Stomach (tissue), 9 donors: ENCODE data around the gene CAPZB. TPM values are rescaled to one million over a fixed set of nuclear protein-coding genes. Genes with fewer than 3 reads are reported as not detected.

Experiments
- DNase-seq, 2 donors: peaks; one replicate each; pipeline versions ENCODE4 v3.0.0 to v3.0.0-alpha.2; 2013 to 2019
- H3K27ac ChIP-seq, 5 donors: fragments of 200-600 bp in 4 of 5; sonication (generic) in 4 of 5; one replicate each; pipeline ENCODE4 v1.5.1; 2013 to 2019; ENCODE audit warnings: mild to moderate bottlenecking in 1 of 5, moderate library complexity in 1 of 5
- H3K27me3 ChIP-seq, 3 donors: fragments of 200-600 bp; sonication (generic); one replicate each; pipeline ENCODE4 v1.5.1; 2017 to 2019; ENCODE audit warnings: mixed run types in 1 of 3
- H3K36me3 ChIP-seq, 4 donors: fragments of 200-600 bp; sonication (generic); 1 replicate in 3 of 4; 2 replicates in 1 of 4; pipeline ENCODE4 v1.5.1; 2016 to 2019
- H3K4me1 ChIP-seq, 4 donors: fragments of 200-600 bp; sonication (generic); one replicate each; pipeline ENCODE4 v1.5.1; 2016 to 2019
- H3K4me3 ChIP-seq, 4 donors: fragments of 200-600 bp; sonication (generic) in 3 of 4; one replicate each; pipeline ENCODE4 v1.5.1; 2016 to 2019; ENCODE audit warnings: mild to moderate bottlenecking in 1 of 4
- H3K9me3 ChIP-seq, 4 donors: fragments of 200-600 bp; sonication (generic); one replicate each; pipeline ENCODE4 v1.5.1; 2016 to 2019
- CTCF ChIP-seq, 7 experiments: fragments of 450-650 bp in 4 of 7; fragments of 200-600 bp in 3 of 7; sonication (generic) in 3 of 7; IDR thresholded peaks; one replicate each; pipeline ENCODE4 v1.5.1; 2016 to 2019; ENCODE audit warnings: antibody characterized with exemption in 7 of 7, control low read depth in 2 of 7, mild to moderate bottlenecking in 1 of 7
- EP300 ChIP-seq: sonication (generic); formaldehyde crosslinking; IDR thresholded peaks from one replicate; pipeline ENCODE4 v1.6.1; 2017; ENCODE audit warnings: antibody characterized with exemption
- POLR2A ChIP-seq, 4 donors: fragments of 450-650 bp; IDR thresholded peaks; one replicate each; pipeline ENCODE4 v1.6.1; 2016; ENCODE audit warnings: antibody characterized with exemption in 4 of 4, control low read depth in 2 of 4, mild to moderate bottlenecking in 1 of 4, moderate library complexity in 1 of 4
- POLR2AphosphoS5 ChIP-seq, 3 donors: sonication (generic); formaldehyde crosslinking; IDR thresholded peaks; one replicate each; pipeline ENCODE4 v1.6.1; 2016; ENCODE audit warnings: antibody characterized with exemption in 3 of 3
- WGBS, 5 donors: extraction: QIAGEN DNeasy Blood & Tissue Kit in 3 of 5; methylation state at CpG; one replicate each; pipeline versions ENCODE4 v1.1.5 to v1.1.7; 2013 to 2018; 5-methylcytosine and 5-hydroxymethylcytosine counted together
- intact Hi-C: fragments of 100-400 bp; cut with DNase I; formaldehyde crosslinking; loops from one replicate; pipeline ENCODE4 v1.15.1; 2023; ENCODE audit warnings: low total_unique reads
- polyA plus RNA-seq, 3 donors: library from polyadenylated mRNA; stranded (reverse); fragments of 200-250 nt; gene quantifications; one replicate each; pipeline ENCODE4 v1.2.3, GENCODE V29; 2013
- total RNA-seq, 5 donors: library from RNA; depleted of rRNA; stranded (reverse); fragments of >200 nt; gene quantifications; one replicate each; pipeline versions ENCODE4 v1.1.0 to v1.2.3, GENCODE V29; 2014 to 2016
- donor health status: healthy with polysubstance abuse.
- donor health status: Bipolar disorder and iron deficiency.
- donor health status: healthy.

CAPZB gene
- total and polyA plus RNA-seq, 8 donors = 84.9 to 345 (median 155) TPM

DNA sequence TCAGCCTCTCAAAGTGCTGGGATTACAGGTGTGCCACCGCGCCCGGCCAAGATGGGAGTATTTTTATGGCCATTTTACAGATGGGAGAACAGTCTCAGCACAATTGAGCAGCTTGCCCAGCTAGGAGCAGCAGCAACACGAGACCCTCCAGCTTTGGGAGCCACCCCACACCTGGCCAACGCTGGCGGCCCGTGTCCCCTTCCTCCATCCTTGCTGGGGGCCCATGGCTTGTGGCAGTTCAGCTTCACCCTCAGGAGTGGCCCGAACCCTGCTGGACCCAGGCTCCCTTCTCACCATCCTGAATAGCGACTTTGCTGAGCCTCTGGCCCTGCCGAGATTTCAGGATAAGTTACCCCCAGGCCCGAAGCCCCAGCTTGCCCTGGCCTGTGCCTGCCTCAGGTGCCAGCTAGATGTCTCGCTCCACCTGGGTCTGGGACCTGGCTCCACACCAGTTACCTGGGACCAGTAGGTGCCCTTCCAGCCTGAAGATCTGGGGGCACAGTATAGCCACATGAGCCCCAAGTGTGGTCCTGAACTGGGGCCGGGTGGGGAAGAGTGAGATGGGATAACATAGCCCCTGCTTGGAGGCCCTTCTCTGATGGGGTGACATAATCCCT, 154.0 kb downstream of the CAPZB start:
- no peaks in the 10 kb centered on the region for H3K27me3 ChIP-seq
- H3K4me1 ChIP-seq = no peaks in the 10 kb centered on the region
- H3K27ac ChIP-seq = no peak overlapping the region
- WGBS, 5 donors = 83 to 93% (median 88%) methylated on average over 9 to 13 of the region's 13 CpGs
- intact Hi-C loops = no loop called here
- H3K36me3 ChIP-seq = peaks cover 14 to 50% (median 42%) of the 10 kb centered on the region in 4 donors
- no peak overlapping the region for H3K4me3 ChIP-seq
- TF ChIP-seq POLR2A (IDR thresholded peaks at IDR 0.05) (no peak), EP300 (no peak), POLR2AphosphoS5 (IDR thresholded peaks at IDR 0.05) (no peak), CTCF (IDR thresholded peaks at IDR 0.05) (no peak)
- no peak for DNase-seq
- H3K9me3 ChIP-seq = no peaks in the 10 kb centered on the region

DNA sequence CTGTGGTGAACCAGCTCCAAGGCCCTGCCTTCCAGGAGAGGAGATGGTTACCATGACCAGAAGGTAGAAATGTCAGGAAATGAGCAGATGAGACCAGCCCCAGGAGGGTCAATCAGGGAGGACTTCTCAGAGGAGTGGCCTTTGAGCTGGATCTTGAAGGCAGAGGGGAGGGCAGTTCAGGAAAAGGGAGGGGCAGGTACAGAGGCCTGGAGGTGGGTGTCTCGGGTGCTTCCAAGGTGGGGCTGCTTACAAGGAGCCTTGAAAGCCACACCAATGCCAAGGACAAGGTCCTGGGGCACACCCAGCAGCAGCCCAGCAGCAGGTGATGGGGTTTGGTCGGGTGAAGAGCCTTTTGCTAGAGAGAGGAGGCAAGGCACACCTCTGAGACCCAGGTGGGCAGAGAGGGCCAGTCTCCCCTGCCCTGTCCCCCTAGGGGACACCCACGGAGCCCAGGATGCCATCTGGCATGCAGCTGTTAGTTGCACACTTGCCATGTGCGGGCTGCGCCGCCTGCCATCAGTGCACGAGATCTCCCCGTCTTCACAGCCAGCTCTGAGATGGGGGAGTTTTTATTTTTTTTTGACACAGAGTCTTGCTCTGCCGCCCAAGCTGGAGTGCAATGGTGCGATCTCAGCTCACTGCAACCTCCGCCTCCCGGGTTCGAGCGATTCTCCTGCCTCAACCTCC, 154.7 kb downstream of the CAPZB start:
- H3K27ac ChIP-seq = no peak overlapping the region
- H3K36me3 ChIP-seq = peaks cover 22 to 58% (median 50%) of the 10 kb centered on the region in 4 donors
- TF ChIP-seq POLR2A (IDR thresholded peaks at IDR 0.05) (no peak), EP300 (no peak), POLR2AphosphoS5 (IDR thresholded peaks at IDR 0.05) (no peak), CTCF (IDR thresholded peaks at IDR 0.05) (no peak)
- H3K4me3 ChIP-seq = no peak overlapping the region
- WGBS, 5 donors = 88 to 95% (median 90%) methylated on average over 14 of the region's 14 CpGs
- H3K9me3 ChIP-seq = no peaks in the 10 kb centered on the region
- no peaks in the 10 kb centered on the region for H3K27me3 ChIP-seq
- no peak for DNase-seq
- intact Hi-C loops = no loop called here
- H3K4me1 ChIP-seq = no peaks in the 10 kb centered on the region

- peaks cover 32 to 67% (median 60%) of the 10 kb centered on the region in 4 donors for H3K36me3 ChIP-seq
- no peak overlapping the region for H3K4me3 ChIP-seq
- H3K27me3 ChIP-seq = no peaks in the 10 kb centered on the region
- no peaks in the 10 kb centered on the region for H3K9me3 ChIP-seq
- no peaks in the 10 kb centered on the region for H3K4me1 ChIP-seq
- TF ChIP-seq CTCF (IDR thresholded peaks at IDR 0.05) (no peak), EP300 (no peak), POLR2A (IDR thresholded peaks at IDR 0.05) (no peak), POLR2AphosphoS5 (IDR thresholded peaks at IDR 0.05) (no peak)
- 93 to 95% (median 94%) methylated on average over 5 of the region's 5 CpGs for WGBS, 5 donors
- no peak for DNase-seq
- no peak overlapping the region for H3K27ac ChIP-seq
- intact Hi-C loops = no loop called here
Observed at GRCh38 chr1:19329611-19330010, 155.7 kb downstream of the CAPZB start.

DNA sequence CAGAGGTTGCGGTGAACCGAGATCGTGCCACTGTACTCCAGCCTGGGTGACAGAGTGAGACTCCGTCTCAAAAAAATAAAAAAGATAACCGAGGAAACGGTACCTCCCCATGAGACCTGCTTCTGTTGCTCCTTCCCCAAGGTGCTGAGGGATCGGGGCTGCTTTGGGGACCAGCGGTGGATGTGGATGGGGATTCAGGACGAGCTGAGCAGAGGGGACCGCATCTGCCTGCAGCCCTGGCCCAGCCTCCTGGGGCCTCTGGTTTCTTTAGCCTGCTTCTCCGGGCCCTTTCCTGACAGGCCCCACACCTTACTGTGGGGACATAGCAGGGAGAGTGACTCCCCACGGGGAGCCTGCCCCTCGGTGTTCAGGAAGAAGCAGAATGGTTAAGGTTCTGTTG, 156.2 kb downstream of the CAPZB start:
- Histone ChIP-seq H3K9me3 (no peaks in the 10 kb centered on the region), H3K4me1 (no peaks in the 10 kb centered on the region), H3K27ac (no peak overlapping the region), H3K27me3 (no peaks in the 10 kb centered on the region), H3K36me3 (peaks cover 35 to 72% (median 64%) of the 10 kb centered on the region in 4 donors), H3K4me3 (no peak overlapping the region)
- intact Hi-C loops = no loop called here
- TF ChIP-seq POLR2A (IDR thresholded peaks at IDR 0.05) (no peak), CTCF (IDR thresholded peaks at IDR 0.05) (no peak), EP300 (no peak), POLR2AphosphoS5 (IDR thresholded peaks at IDR 0.05) (no peak)
- DNase-seq = no peak
- 87 to 90% (median 89%) methylated on average over 13 of the region's 13 CpGs for WGBS, 5 donors
